Astrocyte of the cerebellum (primary cell): Measurements from ENCODE around the gene IWS1.

Experiments
- DNase-seq: peaks from one replicate; pipeline ENCODE4 v3.0.0-alpha.2; 2011; ENCODE audit warnings: low read depth
- H3K4me3 ChIP-seq: 2 replicates; pipeline ENCODE4 v1.5.1; 2011; ENCODE audit warnings: mild to moderate bottlenecking, low read depth, low read length, moderate library complexity
- CTCF ChIP-seq: IDR thresholded peaks from 2 replicates; pipeline ENCODE4 v1.5.1; 2012; ENCODE audit warnings: low read length, low read depth, moderate library complexity, mild to moderate bottlenecking; ENCODE audit errors: missing control alignments
- in situ Hi-C: cut with HindIII; loops from 2 replicates; pipeline ENCODE4 v1.10.0; 2017; ENCODE audit warnings: low sequenced_read_pairs

IWS1 gene

GRCh38 chr2:127485694-127486071 lies 40.6 kb downstream of the IWS1 start:
- in situ Hi-C loops, result no loop called here
- DNase-seq, result no peak
- TF ChIP-seq CTCF, result no peak
- no peak overlapping the region for H3K4me3 ChIP-seq

- H3K4me3 ChIP-seq, result no peak overlapping the region
- no peak for TF ChIP-seq CTCF
- in situ Hi-C loops, result no loop called here
- DNase-seq, result no peak
Observed at GRCh38 chr2:127485051-127485693, 41.1 kb downstream of the IWS1 start.

- TF ChIP-seq CTCF, result no peak
- in situ Hi-C loops, result no loop called here
- DNase-seq, result no peak
- no peak overlapping the region for H3K4me3 ChIP-seq
Observed at GRCh38 chr2:127482031-127482430, 44.3 kb downstream of the IWS1 start.

- in situ Hi-C loops, result loop anchor here (5.0 kb wide), 1 partner anchor 128 kb away; no protein-coding TSS in a partner anchor
Observed at GRCh38 chr2:127479866-127480743, 46.2 kb downstream of the IWS1 start.

GRCh38 chr2:127479219-127479825 lies 47.0 kb downstream of the IWS1 start:
- H3K4me3 ChIP-seq, result no peak overlapping the region
- peak; percentile 68 for DNase-seq
- in situ Hi-C loops, result loop anchor here (5.0 kb wide), 1 partner anchor 127 kb away; no protein-coding TSS in a partner anchor
- peak; percentile 64 for TF ChIP-seq CTCF

More at GRCh38 chr2:127479866-127480743, 46.2 kb downstream of the IWS1 start:
- no peak overlapping the region for H3K4me3 ChIP-seq
- DNase-seq, result peak; percentile 23
- TF ChIP-seq CTCF, result no peak

GRCh38 chr2:127475788-127476187 lies 50.5 kb downstream of the IWS1 start:
- no peak for TF ChIP-seq CTCF
- in situ Hi-C loops, result loop anchor here (5.0 kb wide), 1 partner anchor 123 kb away; no protein-coding TSS in a partner anchor
- DNase-seq, result no peak
- H3K4me3 ChIP-seq, result no peak overlapping the region
